Activated T-helper 2 cell treated with anti-CD3 and anti-CD28 coated beads, Interferon-gamma antibody, Interleukin-2, Interleukin-4, amounts not matched to agents 10 μg/mL and 5 μg/mL and 100 μg/mL, durations not matched to agents 14 hours and 24 hours and 36 hours (primary cell): ENCODE data around the gene SRMS. TPM values are rescaled to one million over a fixed set of nuclear protein-coding genes. Genes with fewer than 3 reads are reported as not detected.
"Not testable (repeated sequence)": the region's sequence is repeated elsewhere in the genome, so short reads cannot be mapped to it uniquely, and the experiment has no call there.

ENCODE experiments used
- DNase-seq: peaks from one replicate; pipeline ENCODE4 v3.0.0; 2021; ENCODE audit warnings: low spot score
- H3K27ac Mint-ChIP-seq: one replicate; pipeline ENCODE4 v1.8.0; 2021; ENCODE audit warnings: mixed read lengths
- H3K27me3 Mint-ChIP-seq: one replicate; pipeline ENCODE4 v1.8.0; 2021; ENCODE audit warnings: low read depth, mixed read lengths
- H3K36me3 Mint-ChIP-seq: one replicate; pipeline ENCODE4 v1.8.0; 2021; ENCODE audit warnings: low read depth, mixed read lengths
- H3K4me1 Mint-ChIP-seq: one replicate; pipeline ENCODE4 v1.8.0; 2021; ENCODE audit warnings: low read depth, mixed read lengths
- H3K4me3 Mint-ChIP-seq: one replicate; pipeline ENCODE4 v1.8.0; 2021; ENCODE audit warnings: low read depth, mild to moderate bottlenecking, moderate library complexity, mixed read lengths
- H3K9me3 Mint-ChIP-seq: one replicate; pipeline ENCODE4 v1.8.0; 2021; ENCODE audit warnings: mixed read lengths
- intact Hi-C: fragments of 100-400 bp; cut with micrococcal nuclease; formaldehyde crosslinking; loops from one replicate; pipeline ENCODE4 v1.15.1; 2023
- total RNA-seq: library from RNA; stranded (reverse); gene quantifications from 2 replicates; pipeline ENCODE4 v1.2.3, GENCODE V29; 2022

The SRMS gene
- total RNA-seq, 1 donor from 2014 or later, result not detected

DNA sequence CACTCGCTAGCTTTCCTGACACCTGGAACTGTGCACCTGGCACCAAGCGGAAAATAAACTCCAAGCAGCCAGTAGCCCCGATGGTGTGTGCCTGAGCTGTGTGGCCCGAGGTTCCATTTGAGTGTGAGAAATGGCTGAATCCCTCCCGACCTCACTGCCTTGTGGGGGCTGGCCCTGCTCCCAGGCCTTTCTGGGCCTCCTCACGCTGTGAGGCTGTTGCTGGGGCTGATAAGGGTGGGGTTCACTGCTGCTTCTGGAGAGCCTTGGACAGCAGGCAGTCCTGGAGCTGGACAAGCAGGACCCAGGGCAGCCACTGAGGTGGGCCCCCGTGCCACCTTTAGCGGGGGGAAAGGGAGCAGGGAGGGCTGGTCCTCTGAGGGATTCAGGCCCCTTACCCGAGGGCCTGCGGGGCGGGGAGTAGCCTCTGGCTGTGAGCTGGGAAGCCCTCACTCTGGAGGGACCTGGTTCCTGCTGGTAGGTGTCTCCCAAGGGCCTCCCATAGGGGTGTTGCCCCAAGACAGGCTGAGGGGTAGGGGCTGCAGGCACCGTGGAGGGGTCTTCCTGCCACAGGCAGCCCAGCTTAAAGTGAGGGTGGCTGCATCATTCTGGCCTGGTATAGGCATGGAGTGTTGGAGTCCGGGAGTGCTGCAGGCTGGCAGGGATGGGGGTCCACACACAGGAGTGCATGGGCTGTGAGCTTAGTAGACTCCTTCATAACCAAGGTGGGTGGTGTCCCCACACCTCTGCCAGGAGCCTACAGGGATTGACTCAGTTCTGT lies 25.3 kb downstream of the SRMS start:
- peak overlapping the region; percentile 67 for H3K4me3 Mint-ChIP-seq
- H3K4me1 Mint-ChIP-seq, result peaks cover 6% of the 10 kb centered on the region
- peaks cover 9% of the 10 kb centered on the region for H3K9me3 Mint-ChIP-seq
- peaks cover 7% of the 10 kb centered on the region for H3K27me3 Mint-ChIP-seq
- no peak for DNase-seq
- peaks cover 33% of the 10 kb centered on the region for H3K36me3 Mint-ChIP-seq
- H3K27ac Mint-ChIP-seq, result no peak overlapping the region
- intact Hi-C loops, result no loop called here

DNA sequence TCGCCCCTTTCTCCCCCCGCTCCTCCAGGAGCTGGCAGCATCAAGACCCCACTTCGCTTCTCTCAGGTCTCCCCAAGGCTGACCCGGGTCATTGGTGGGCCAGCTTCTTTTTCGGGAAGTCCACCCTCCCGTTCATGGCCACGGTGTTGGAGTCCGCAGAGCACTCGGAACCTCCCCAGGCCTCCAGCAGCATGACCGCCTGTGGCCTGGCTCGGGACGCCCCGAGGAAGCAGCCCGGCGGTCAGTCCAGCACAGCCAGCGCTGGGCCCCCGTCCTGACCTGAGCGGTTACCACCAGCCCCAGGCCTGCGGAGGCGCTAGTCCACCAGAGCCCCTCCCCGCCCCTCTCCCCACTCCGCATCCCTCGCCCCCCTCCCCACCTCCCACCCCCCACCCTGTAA lies 25.9 kb downstream of the SRMS start:
- Mint-ChIP-seq H3K4me1 (peaks cover 6% of the 10 kb centered on the region), H3K36me3 (peaks cover 33% of the 10 kb centered on the region), H3K27me3 (peaks cover 7% of the 10 kb centered on the region), H3K4me3 (peak overlapping the region; percentile 80), H3K27ac (peak overlapping the region; percentile 69), H3K9me3 (peaks cover 9% of the 10 kb centered on the region)
- intact Hi-C loops, result loop anchor here (2.0 kb wide), 1 partner anchor 31 kb away; no protein-coding TSS in a partner anchor
- no peak for DNase-seq

GRCh38 chr20:63520934-63521601 lies 26.5 kb downstream of the SRMS start:
- intact Hi-C loops, result loop anchor here (1.0 to 2.0 kb wide), 2 partner anchors 16 to 32 kb away; partner anchors contain the start of gene PTK6
- Mint-ChIP-seq H3K27ac (peak overlapping the region; percentile 69), H3K9me3 (peaks cover 9% of the 10 kb centered on the region), H3K27me3 (peaks cover 7% of the 10 kb centered on the region), H3K36me3 (peaks cover 33% of the 10 kb centered on the region), H3K4me3 (peak overlapping the region; percentile 80), H3K4me1 (peaks cover 6% of the 10 kb centered on the region)
- DNase-seq, result peak; percentile 69

- peak; percentile 79 for DNase-seq
- H3K9me3 Mint-ChIP-seq, result peaks cover 9% of the 10 kb centered on the region
- intact Hi-C loops, result loop anchor here (1.0 to 2.0 kb wide), 2 partner anchors 17 to 32 kb away; partner anchors contain the start of gene PTK6
- H3K4me1 Mint-ChIP-seq, result peaks cover 6% of the 10 kb centered on the region
- peak within 1 kb of the TSS; percentile 80 for H3K4me3 Mint-ChIP-seq
- H3K27ac Mint-ChIP-seq, result peak within 1 kb of the TSS; percentile 69
- peaks cover 33% of the 10 kb centered on the region for H3K36me3 Mint-ChIP-seq
- H3K27me3 Mint-ChIP-seq, result peaks cover 7% of the 10 kb centered on the region
Observed at GRCh38 chr20:63520504-63520933, 27.0 kb downstream of the SRMS start, which contains the start of gene PPDPF. PPDPF (plus strand) TSS chr20:63520765; CDS start chr20:63521309, 544 bp downstream.

GRCh38 chr20:63519668-63520503 lies 27.7 kb downstream of the SRMS start:
- Mint-ChIP-seq H3K27ac (peak overlapping the region; percentile 63), H3K4me1 (peaks cover 6% of the 10 kb centered on the region), H3K27me3 (peaks cover 10% of the 10 kb centered on the region), H3K36me3 (peaks cover 33% of the 10 kb centered on the region), H3K9me3 (peaks cover 9% of the 10 kb centered on the region), H3K4me3 (peak overlapping the region; percentile 75)
- peak; percentile 69 for DNase-seq
- intact Hi-C loops, result loop anchor here (1.0 to 2.0 kb wide), 2 partner anchors 17 to 33 kb away; partner anchors contain the start of gene PTK6

- intact Hi-C loops, result no loop called here
- Mint-ChIP-seq H3K4me3 (peak overlapping the region; percentile 75), H3K27me3 (peaks cover 13% of the 10 kb centered on the region), H3K4me1 (peaks cover 6% of the 10 kb centered on the region), H3K36me3 (peaks cover 30% of the 10 kb centered on the region), H3K27ac (peak overlapping the region; percentile 63), H3K9me3 (peaks cover 14% of the 10 kb centered on the region)
- DNase-seq, result no peak
Observed at GRCh38 chr20:63518946-63519667, 28.4 kb downstream of the SRMS start.

- Mint-ChIP-seq H3K27ac (no peak overlapping the region), H3K27me3 (peaks cover 16% of the 10 kb centered on the region), H3K4me1 (peaks cover 6% of the 10 kb centered on the region), H3K4me3 (peak overlapping the region; percentile 30), H3K9me3 (peaks cover 12% of the 10 kb centered on the region), H3K36me3 (peaks cover 23% of the 10 kb centered on the region)
- DNase-seq, result no peak
- intact Hi-C loops, result no loop called here
Observed at GRCh38 chr20:63518351-63518861, 29.1 kb downstream of the SRMS start.

- DNase-seq, result no peak
- H3K4me3 Mint-ChIP-seq, result peak overlapping the region; percentile 54
- no peak overlapping the region for H3K27ac Mint-ChIP-seq
- peaks cover 15% of the 10 kb centered on the region for H3K36me3 Mint-ChIP-seq
- H3K9me3 Mint-ChIP-seq, result peaks cover 12% of the 10 kb centered on the region
- H3K27me3 Mint-ChIP-seq, result peaks cover 21% of the 10 kb centered on the region
- H3K4me1 Mint-ChIP-seq, result peaks cover 5% of the 10 kb centered on the region
- intact Hi-C loops, result no loop called here
Observed at GRCh38 chr20:63517376-63518309, 29.9 kb downstream of the SRMS start.

DNA sequence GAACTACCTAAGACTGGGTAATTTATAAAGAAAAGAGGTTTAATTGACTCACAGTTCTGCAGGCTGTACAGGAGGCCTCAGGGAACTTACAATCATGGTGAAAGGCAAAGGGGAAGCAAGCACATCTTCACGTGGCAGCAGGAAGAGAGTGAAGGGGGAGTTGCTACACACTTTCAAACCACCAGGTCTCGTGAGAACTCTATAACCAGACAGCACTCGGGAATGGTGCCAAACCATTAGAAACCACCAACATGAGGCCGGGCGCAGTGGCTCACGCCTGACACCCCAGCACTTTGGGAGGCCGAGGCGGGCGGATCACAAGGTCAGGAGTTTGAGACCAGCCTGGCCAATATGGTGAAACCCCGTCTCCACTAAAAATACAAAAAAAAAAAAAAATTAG lies 33.0 kb downstream of the SRMS start:
- Mint-ChIP-seq H3K9me3 (peaks cover 10% of the 10 kb centered on the region), H3K27me3 (peaks cover 30% of the 10 kb centered on the region)
- H3K4me3 Mint-ChIP-seq, DNase-seq, intact Hi-C loops, H3K4me1 Mint-ChIP-seq, H3K27ac Mint-ChIP-seq, H3K36me3 Mint-ChIP-seq: not testable (repeated sequence)

GRCh38 chr20:63513207-63513606 lies 34.3 kb downstream of the SRMS start:
- Mint-ChIP-seq H3K27me3 (peaks cover 31% of the 10 kb centered on the region), H3K4me3 (no peak overlapping the region), H3K27ac (no peak overlapping the region), H3K4me1 (no peaks in the 10 kb centered on the region), H3K9me3 (peaks cover 10% of the 10 kb centered on the region), H3K36me3 (no peaks in the 10 kb centered on the region)
- DNase-seq, result no peak
- intact Hi-C loops, result no loop called here

- H3K36me3 Mint-ChIP-seq, result no peaks in the 10 kb centered on the region
- intact Hi-C loops, result no loop called here
- DNase-seq, result no peak
- no peak overlapping the region for H3K27ac Mint-ChIP-seq
- peaks cover 6% of the 10 kb centered on the region for H3K9me3 Mint-ChIP-seq
- no peak overlapping the region for H3K4me3 Mint-ChIP-seq
- H3K4me1 Mint-ChIP-seq, result no peaks in the 10 kb centered on the region
- H3K27me3 Mint-ChIP-seq, result peaks cover 24% of the 10 kb centered on the region
Observed at GRCh38 chr20:63509088-63509564, 38.4 kb downstream of the SRMS start.
